HEK293T (cell line): ENCODE measurements around the gene GTF3C2.

ENCODE experiments used
- CTCF ChIA-PET: fragments of 350-600 bp; formaldehyde crosslinking; extraction: SDS; loops from one replicate; lab custom pipeline; 2021; ENCODE audit warnings: antibody characterized with exemption, inconsistent platforms; lab: Yijun Ruan, JAX
- POLR2A ChIA-PET: fragments of 350-600 bp; formaldehyde crosslinking; extraction: SDS; loops from one replicate; lab custom pipeline; 2020; ENCODE audit warnings: antibody characterized with exemption, inconsistent platforms; lab: Yijun Ruan, JAX
- DNase-seq: peaks from one replicate; pipeline ENCODE4 v3.0.0; 2012; ENCODE audit warnings: mixed read lengths; ENCODE audit errors: extremely low spot score
- ARNT ChIP-seq: fragments of 450-650 bp; IDR thresholded peaks from 2 replicates; pipeline ENCODE4 v1.6.1; 2017; ENCODE audit warnings: mild to moderate bottlenecking
- BHLHE40 ChIP-seq: fragments of 450-650 bp; IDR thresholded peaks from 2 replicates; pipeline ENCODE4 v1.6.1; 2016; ENCODE audit warnings: mild to moderate bottlenecking, moderate library complexity, borderline replicate concordance
- CTBP1 ChIP-seq: fragments of 450-650 bp; IDR thresholded peaks from 2 replicates; pipeline ENCODE4 v1.6.1; 2016; ENCODE audit warnings: borderline replicate concordance
- ELF4 ChIP-seq: fragments of 450-650 bp; IDR thresholded peaks from 2 replicates; pipeline ENCODE4 v1.6.1; 2017; ENCODE audit warnings: antibody characterized with exemption
- FOXA1 ChIP-seq: fragments of 450-650 bp; IDR thresholded peaks from 2 replicates; pipeline ENCODE4 v1.6.1; 2016; ENCODE audit warnings: mild to moderate bottlenecking
- FOXK2 ChIP-seq: fragments of 450-650 bp; IDR thresholded peaks from 2 replicates; pipeline ENCODE4 v1.6.1; 2016; ENCODE audit warnings: mild to moderate bottlenecking
- FOXM1 ChIP-seq: fragments of 450-650 bp; IDR thresholded peaks from 2 replicates; pipeline ENCODE4 v1.6.1; 2017; ENCODE audit warnings: mild to moderate bottlenecking, borderline replicate concordance
- HDGF ChIP-seq: fragments of 450-650 bp; IDR thresholded peaks from 2 replicates; pipeline ENCODE4 v1.6.1; 2017; ENCODE audit warnings: antibody characterized with exemption, borderline replicate concordance
- L3MBTL2 ChIP-seq: fragments of 450-650 bp; conservative IDR thresholded peaks from 2 replicates; pipeline ENCODE4 v1.6.1; 2016; ENCODE audit warnings: mild to moderate bottlenecking
- LEF1 ChIP-seq: fragments of 450-650 bp; IDR thresholded peaks from 2 replicates; pipeline ENCODE4 v1.6.1; 2017; ENCODE audit warnings: mild to moderate bottlenecking, borderline replicate concordance
- NFRKB ChIP-seq: fragments of 450-650 bp; IDR thresholded peaks from 2 replicates; pipeline ENCODE4 v1.6.1; 2016; ENCODE audit warnings: mild to moderate bottlenecking, moderate library complexity
- PKNOX1 ChIP-seq: fragments of 450-650 bp; IDR thresholded peaks from 2 replicates; pipeline ENCODE4 v1.6.1; 2016
- SP1 ChIP-seq: fragments of 450-650 bp; IDR thresholded peaks from 2 replicates; pipeline ENCODE4 v1.6.1; 2017
- SUZ12 ChIP-seq: fragments of 450-650 bp; IDR thresholded peaks from 2 replicates; pipeline ENCODE4 v1.6.1; 2016; ENCODE audit warnings: mild to moderate bottlenecking
- TARDBP ChIP-seq: fragments of 450-650 bp; IDR thresholded peaks from 2 replicates; pipeline ENCODE4 v1.6.1; 2016
- ZNF384 ChIP-seq: fragments of 450-650 bp; IDR thresholded peaks from 2 replicates; pipeline ENCODE4 v1.6.1; 2016

The GTF3C2 gene

GRCh38 chr2:27294928-27295327 is 61.6 kb downstream of the GTF3C2 start:
- CTCF ChIA-PET = no interaction called here
- POLR2A ChIA-PET = no interaction called here
- TF ChIP-seq FOXK2 (no peak), FOXM1 (no peak), LEF1 (no peak), ZNF384 (no peak), SUZ12 (no peak), PKNOX1 (no peak)
- DNase-seq = no peak

GRCh38 chr2:27291865-27292264 is 64.7 kb downstream of the GTF3C2 start:
- DNase-seq = peak; percentile 26
- POLR2A ChIA-PET = interaction anchor here (1.1 to 3.1 kb wide), 4 partner anchors 11 to 44 kb away, joined by 6 to 17 read pairs (median 10); partner anchors contain the start of gene MPV17
- CTCF ChIA-PET = interaction anchor here (0.6 to 5.9 kb wide), 8 partner anchors 10 to 330 kb away, joined by 3 to 31 read pairs (median 6); no protein-coding TSS in a partner anchor
- TF ChIP-seq L3MBTL2 = no peak
- TF ChIP-seq FOXA1 = no peak
- TF ChIP-seq FOXK2 = no peak
- TF ChIP-seq BHLHE40 = no peak
- TF ChIP-seq ARNT = no peak
- TF ChIP-seq ZNF384 = no peak
- TF ChIP-seq HDGF = no peak
- no peak for TF ChIP-seq PKNOX1
- no peak for TF ChIP-seq FOXM1

- ChIA-PET CTCF (interaction anchor here (2.4 to 5.9 kb wide), 2 partner anchors 10 to 26 kb away, joined by 10 to 31 read pairs; no protein-coding TSS in a partner anchor), POLR2A (interaction anchor here (0.7 kb wide), 1 partner anchor 79 kb away, joined by 4 read pairs; the partner anchor contains the start of genes ATRAID and SLC5A6)
- DNase-seq = no peak
- no peak for TF ChIP-seq CTBP1
- no peak for TF ChIP-seq FOXA1
- no peak for TF ChIP-seq ELF4
- no peak for TF ChIP-seq NFRKB
- TF ChIP-seq FOXM1 = no peak
- TF ChIP-seq LEF1 = no peak
- no peak for TF ChIP-seq SP1
- no peak for TF ChIP-seq PKNOX1
- no peak for TF ChIP-seq TARDBP
- TF ChIP-seq SUZ12 = no peak
- no peak for TF ChIP-seq ZNF384
- no peak for TF ChIP-seq HDGF
- no peak for TF ChIP-seq ARNT
- no peak for TF ChIP-seq FOXK2
- no peak for TF ChIP-seq L3MBTL2
- no peak for TF ChIP-seq BHLHE40
Observed at GRCh38 chr2:27290549-27290948, 66.0 kb downstream of the GTF3C2 start.

GRCh38 chr2:27288610-27289009 is 68.0 kb downstream of the GTF3C2 start:
- DNase-seq = no peak
- TF ChIP-seq PKNOX1 = no peak
- TF ChIP-seq ELF4 = no peak
- no peak for TF ChIP-seq HDGF
- TF ChIP-seq ZNF384 = no peak
- TF ChIP-seq TARDBP = no peak
- no peak for TF ChIP-seq NFRKB
- no peak for TF ChIP-seq L3MBTL2
- TF ChIP-seq SUZ12 = no peak
- no peak for TF ChIP-seq FOXK2
- CTCF ChIA-PET = interaction anchor here (5.9 kb wide), 1 partner anchor 8 kb away, joined by 31 read pairs; no protein-coding TSS in a partner anchor
- POLR2A ChIA-PET = no interaction called here

- CTCF ChIA-PET = interaction anchor here (1.2 kb wide), 1 partner anchor 12 kb away, joined by 3 read pairs; no protein-coding TSS in a partner anchor
- TF ChIP-seq ZNF384 (no peak), BHLHE40 (no peak), L3MBTL2 (no peak), HDGF (no peak), SUZ12 (no peak), CTBP1 (no peak), PKNOX1 (no peak), ARNT (no peak), NFRKB (no peak), ELF4 (no peak), TARDBP (no peak), FOXK2 (no peak), SP1 (no peak), FOXA1 (no peak), FOXM1 (no peak), LEF1 (no peak)
- DNase-seq = no peak
- POLR2A ChIA-PET = interaction anchor here (1.2 to 1.5 kb wide), 2 partner anchors 15 to 71 kb away, joined by 3 read pairs; partner anchors contain the start of gene GTF3C2
Observed at GRCh38 chr2:27285481-27285880, 71.1 kb downstream of the GTF3C2 start.
